H1 (cell line): ENCODE results near the gene SLC66A2. TPM values are rescaled to one million over a fixed set of nuclear protein-coding genes. Genes with fewer than 3 reads are reported as not detected.

ENCODE experiments used
- CTCF ChIA-PET: fragments of 300-600 bp; sonication (Branson Sonifier 250); formaldehyde crosslinking; loops from one replicate; lab custom pipeline; 2021; ENCODE audit not compliant: partially characterized antibody; lab: Charles Lee
- POLR2A ChIA-PET: fragments of 300-600 bp; sonication (Branson Sonifier 250); formaldehyde crosslinking; loops from one replicate; lab custom pipeline; 2021; ENCODE audit warnings: inconsistent platforms; ENCODE audit not compliant: partially characterized antibody; lab: Charles Lee
- DNase-seq, 2 experiments: peaks; one replicate each; pipeline versions ENCODE4 v3.0.0 to v3.0.0-alpha.2; 2010 to 2022; ENCODE audit warnings: low spot score in 2 of 2, low read depth in 1 of 2, mixed read lengths in 1 of 2
- FAIRE-seq: peaks from 2 replicates; lab custom pipeline; 2011; peaks lifted over from hg19 to GRCh38; lab: Jason Lieb, UNC
- H2AFZ ChIP-seq: 2 replicates; pipeline ENCODE4 v1.8.1; 2012; ENCODE audit warnings: low read length, inconsistent platforms
- H2AK5ac ChIP-seq: 2 replicates; pipeline ENCODE4 v1.6.1; 2013; ENCODE audit warnings: low read depth, low read length
- H2BK120ac ChIP-seq: replicated peaks from 2 replicates; pipeline ENCODE3; 2013; ENCODE audit warnings: low read depth, low read length, inconsistent platforms
- H2BK12ac ChIP-seq: 2 replicates; pipeline ENCODE4 v1.6.1; 2013; ENCODE audit warnings: low read depth, low read length
- H2BK15ac ChIP-seq: 2 replicates; pipeline ENCODE4 v1.6.1; 2013; ENCODE audit warnings: low read length
- H2BK20ac ChIP-seq: 2 replicates; pipeline ENCODE4 v1.6.1; 2013; ENCODE audit warnings: low read length
- H2BK5ac ChIP-seq: 2 replicates; pipeline ENCODE4 v1.6.1; 2013; ENCODE audit warnings: low read depth, low read length
- H3K14ac ChIP-seq: 2 replicates; pipeline ENCODE4 v1.6.1; 2013; ENCODE audit warnings: inconsistent platforms; ENCODE audit not compliant: insufficient read length
- H3K18ac ChIP-seq: 2 replicates; pipeline ENCODE4 v1.6.1; 2013; ENCODE audit warnings: low read length; ENCODE audit errors: extremely low read depth
- H3K23ac ChIP-seq: 2 replicates; pipeline ENCODE4 v1.6.1; 2013; ENCODE audit warnings: inconsistent platforms; ENCODE audit not compliant: insufficient read length
- H3K23me2 ChIP-seq: 2 replicates; pipeline ENCODE4 v1.6.1; 2013; ENCODE audit warnings: low read depth, low read length
- H3K27ac ChIP-seq: 2 replicates; pipeline ENCODE4 v1.6.1; 2011; ENCODE audit warnings: low read depth, low read length, inconsistent platforms
- H3K27me3 ChIP-seq, 4 experiments: replicated peaks in 1 of 4; 1 replicate in 1 of 4; 2 replicates in 3 of 4; pipeline versions ENCODE4 v1.6.1 to v1.8.1; 2011 to 2013; ENCODE audit warnings: low read length in 3 of 4, mild to moderate bottlenecking in 3 of 4, inconsistent platforms in 2 of 4, mixed read lengths in 2 of 4, moderate library complexity in 1 of 4; ENCODE audit not compliant: control insufficient read depth in 3 of 4, insufficient read depth in 3 of 4; ENCODE audit errors: extremely low read depth in 1 of 4
- H3K36me3 ChIP-seq, 4 experiments: 2 replicates each; pipeline versions ENCODE4 v1.6.1 to v1.8.1; 2011 to 2013; ENCODE audit warnings: mild to moderate bottlenecking in 4 of 4, low read length in 3 of 4, moderate library complexity in 2 of 4, control low read depth in 1 of 4, inconsistent platforms in 1 of 4; ENCODE audit not compliant: insufficient read depth in 4 of 4, control insufficient read depth in 2 of 4
- H3K4ac ChIP-seq: replicated peaks from 2 replicates; pipeline ENCODE3; 2013; ENCODE audit warnings: low read length, low read depth, mixed read lengths, inconsistent platforms; ENCODE audit not compliant: insufficient read length
- H3K4me1 ChIP-seq, 4 experiments: replicated peaks in 1 of 4; 1 replicate in 1 of 4; 2 replicates in 3 of 4; pipeline versions ENCODE4 v1.6.1 to v1.8.1; 2011 to 2013; ENCODE audit warnings: low read length in 3 of 4, inconsistent platforms in 2 of 4, mixed read lengths in 1 of 4; ENCODE audit not compliant: insufficient read depth in 4 of 4, control insufficient read depth in 3 of 4
- H3K4me2 ChIP-seq, 2 experiments: 2 replicates each; pipeline versions ENCODE4 v1.6.1 to v1.8.1; 2011 to 2013; ENCODE audit warnings: low read depth in 2 of 2, low read length in 2 of 2, control low read depth in 1 of 2, inconsistent platforms in 1 of 2, mild to moderate bottlenecking in 1 of 2; ENCODE audit not compliant: insufficient read depth in 1 of 2
- H3K4me3 ChIP-seq, 4 experiments: fragments of 200-600, 300-600 bp in 1 of 4; sonication (generic), shearing (Covaris generic), sonication (Bioruptor Twin) in 1 of 4; 2 replicates each; pipeline versions ENCODE4 v1.5.1 to v1.8.1; 2011 to 2016; ENCODE audit warnings: low read length in 4 of 4, low read depth in 3 of 4, control low read depth in 2 of 4, inconsistent platforms in 2 of 4, mild to moderate bottlenecking in 2 of 4, mixed read lengths in 1 of 4, moderate library complexity in 1 of 4; ENCODE audit not compliant: insufficient read depth in 2 of 4; ENCODE audit errors: extremely low read depth in 1 of 4
- H3K56ac ChIP-seq: replicated peaks from 2 replicates; pipeline ENCODE3; 2013; ENCODE audit warnings: low read depth, mild to moderate bottlenecking, mixed read lengths, low read length, inconsistent platforms; ENCODE audit not compliant: insufficient read length
- H3K79me1 ChIP-seq: 2 replicates; pipeline ENCODE4 v1.6.1; 2013; ENCODE audit warnings: low read depth, low read length, control low read depth
- H3K79me2 ChIP-seq, 2 experiments: 2 replicates each; pipeline versions ENCODE4 v1.6.1 to v1.8.1; 2012 to 2013; ENCODE audit warnings: low read length in 2 of 2, mild to moderate bottlenecking in 2 of 2, inconsistent platforms in 1 of 2; ENCODE audit not compliant: insufficient read depth in 2 of 2, control insufficient read depth in 1 of 2
- H3K9ac ChIP-seq, 4 experiments: replicated peaks in 1 of 4; 1 replicate in 1 of 4; 2 replicates in 3 of 4; pipeline versions ENCODE4 v1.6.1 to v1.8.1; 2011 to 2013; ENCODE audit warnings: low read depth in 3 of 4, low read length in 3 of 4, control low read depth in 2 of 4, mild to moderate bottlenecking in 2 of 4, moderate library complexity in 2 of 4, inconsistent platforms in 1 of 4; ENCODE audit errors: extremely low read depth in 1 of 4
- H3K9me3 ChIP-seq, 2 experiments: 2 replicates each; pipeline versions ENCODE4 v1.6.1 to v1.8.1; 2012 to 2013; ENCODE audit warnings: mild to moderate bottlenecking in 2 of 2, moderate library complexity in 2 of 2, control low read depth in 1 of 2, inconsistent platforms in 1 of 2, low read depth in 1 of 2, low read length in 1 of 2, mixed read lengths in 1 of 2; ENCODE audit not compliant: insufficient read depth in 2 of 2
- H4K20me1 ChIP-seq, 2 experiments: replicated peaks in 1 of 2; 2 replicates each; pipeline versions ENCODE3 to v1.8.1; 2011 to 2013; ENCODE audit warnings: inconsistent platforms in 2 of 2, low read length in 2 of 2, mild to moderate bottlenecking in 1 of 2; ENCODE audit not compliant: insufficient read depth in 2 of 2, control insufficient read depth in 1 of 2
- H4K5ac ChIP-seq: 2 replicates; pipeline ENCODE4 v1.6.1; 2013; ENCODE audit warnings: low read length, low read depth, mixed read lengths, inconsistent platforms; ENCODE audit not compliant: insufficient read length
- H4K8ac ChIP-seq: 2 replicates; pipeline ENCODE4 v1.8.0; 2013; ENCODE audit warnings: mild to moderate bottlenecking, moderate library complexity, low read length, inconsistent platforms; ENCODE audit not compliant: insufficient read depth; ENCODE audit errors: extremely low read depth
- H4K91ac ChIP-seq: replicated peaks from 2 replicates; pipeline ENCODE3; 2013; ENCODE audit warnings: low read length, mixed read lengths, inconsistent platforms; ENCODE audit not compliant: insufficient read length
- ATF3 ChIP-seq: IDR thresholded peaks from 2 replicates; pipeline ENCODE4 v1.6.1; 2011; ENCODE audit warnings: low read depth, mild to moderate bottlenecking, low read length; ENCODE audit not compliant: insufficient read depth
- GABPA ChIP-seq: IDR thresholded peaks from 2 replicates; pipeline ENCODE4 v1.6.1; 2011; ENCODE audit warnings: mild to moderate bottlenecking, low read length, moderate library complexity, borderline replicate concordance; ENCODE audit not compliant: insufficient read depth
- JUND ChIP-seq: IDR thresholded peaks from 2 replicates; pipeline ENCODE4 v1.6.1; 2011; ENCODE audit warnings: mild to moderate bottlenecking, improper control_type of control experiment, low read length
- MAX ChIP-seq: IDR thresholded peaks from 2 replicates; pipeline ENCODE4 v1.6.1; 2012; ENCODE audit warnings: inconsistent platforms
- POLR2A ChIP-seq, 2 experiments: IDR thresholded peaks; 1 replicate in 1 of 2; 2 replicates in 1 of 2; pipeline ENCODE4 v1.6.1; 2011; ENCODE audit warnings: low read depth in 2 of 2, low read length in 2 of 2, mild to moderate bottlenecking in 2 of 2; ENCODE audit errors: control extremely low read depth in 1 of 2
- RFX5 ChIP-seq: IDR thresholded peaks from 2 replicates; pipeline ENCODE4 v1.6.1; 2011; ENCODE audit warnings: low read depth, low read length, improper control_type of control experiment, borderline replicate concordance
- SP1 ChIP-seq: IDR thresholded peaks from 2 replicates; pipeline ENCODE4 v1.6.1; 2011; ENCODE audit warnings: low read depth, low read length
- WGBS, 2 experiments: shearing (Covaris generic) in 1 of 2; methylation state at CpG; one replicate each; pipeline versions ENCODE4 v1.1.6 to v1.1.7; 2013 to 2015; ENCODE audit warnings: low lambda C conversion rate in 2 of 2, mixed read lengths in 2 of 2, inconsistent platforms in 1 of 2, low coverage in 1 of 2, missing lambda C conversion rate in 1 of 2; ENCODE audit not compliant: insufficient replicate concordance in 2 of 2, insufficient coverage in 1 of 2, insufficient read length in 1 of 2; ENCODE audit errors: extremely low coverage in 1 of 2, missing lambda C conversion rate in 1 of 2; 5-methylcytosine and 5-hydroxymethylcytosine counted together
- polyA plus RNA-seq, 7 experiments: library from polyadenylated mRNA; depleted of rRNA in 3 of 7; stranded (reverse) in 5 of 7; unstranded in 2 of 7; fragments of >200 nt in 5 of 7; fragments of 200-250 nt in 2 of 7; gene quantifications; 1 replicate in 5 of 7; 2 replicates in 1 of 7; 4 replicates in 1 of 7; pipeline versions ENCODE4 v1.2.1 to v1.2.3, GENCODE V29; 2011 to 2013; ENCODE audit warnings: missing spikeins in 2 of 7, mixed read lengths in 2 of 7
- total RNA-seq: library from RNA; stranded (reverse); fragmentation: NEBNext Ultra II Directional; extraction: Animal tissue kit (Norgen Biotek cat#: 25700); gene quantifications from 2 replicates; pipeline ENCODE4 v1.2.1, GENCODE V29; 2021

SLC66A2 gene
- total and polyA plus RNA-seq, 2 of the 8 experiments (the other 6 are each of a cell fraction or from before 2014, with no cell fraction given), result 15.0 to 18.9 TPM

- no peak overlapping the region for H3K27ac ChIP-seq
- H3K4me1 ChIP-seq, result no peaks in the 10 kb centered on the region
- H3K18ac ChIP-seq, result no peak overlapping the region
- H2BK5ac ChIP-seq, result no peak overlapping the region
- H3K56ac ChIP-seq, result no peak overlapping the region
- no peak overlapping the region for H2BK15ac ChIP-seq
- peaks cover 0 to 39% (median 15%) of the 10 kb centered on the region in 4 experiments for H3K36me3 ChIP-seq
- no peak overlapping the region for H2AK5ac ChIP-seq
- H3K4me2 ChIP-seq, result no peak overlapping the region
- H3K9ac ChIP-seq, result no peak overlapping the region
- H2AFZ ChIP-seq, result no peak overlapping the region
- POLR2A ChIA-PET, result no interaction called here
- CTCF ChIA-PET, result no interaction called here
- H3K4me3 ChIP-seq, result no peak overlapping the region
- DNase-seq, result no peak
- peaks cover 12 to 25% of the 10 kb centered on the region in 2 experiments for H4K20me1 ChIP-seq
- H4K5ac ChIP-seq, result no peak overlapping the region
- H4K8ac ChIP-seq, result no peak overlapping the region
- no peak overlapping the region for H4K91ac ChIP-seq
- no peaks in the 10 kb centered on the region for H3K27me3 ChIP-seq
- FAIRE-seq, result no peak
- peaks cover 8 to 67% of the 10 kb centered on the region in 2 experiments; a peak in 3 of 4 replicates for H3K79me2 ChIP-seq
- no peak overlapping the region for H3K23ac ChIP-seq
- no peak overlapping the region for H2BK12ac ChIP-seq
- no peaks in the 10 kb centered on the region for H3K9me3 ChIP-seq
- peaks cover 7% of the 10 kb centered on the region; the same call in 1 of the 2 replicates for H3K79me1 ChIP-seq
- no peak overlapping the region for H2BK20ac ChIP-seq
- H2BK120ac ChIP-seq, result no peak overlapping the region
- no peaks in the 10 kb centered on the region for H3K23me2 ChIP-seq
- WGBS, 2 experiments, result 87% methylated on average over 4 of the region's 4 CpGs; no CpG with 5 or more reads in 1 of the 2 experiments
- no peak overlapping the region for H3K4ac ChIP-seq
- H3K14ac ChIP-seq, result no peak overlapping the region
- TF ChIP-seq POLR2A (IDR thresholded peaks at IDR 0.05; ENCODE audit: control extremely low read depth in 1 of 2, low read depth in 2 of 2, low read length in 2 of 2), result no peak
- TF ChIP-seq GABPA, result no peak
- TF ChIP-seq JUND, result no peak
- TF ChIP-seq MAX, result no peak
- no peak for TF ChIP-seq RFX5
- no peak for TF ChIP-seq ATF3
- TF ChIP-seq SP1, result no peak
Measured at GRCh38 chr18:79975043-79975442, 23.6 kb upstream of the SLC66A2 start.
